Neural cell (in vitro differentiated cells): ENCODE measurements around the gene TAF11L10. TPM values are rescaled to one million over a fixed set of nuclear protein-coding genes. Genes with fewer than 3 reads are reported as not detected.

Experiments
- H2AFZ ChIP-seq: fragments of 200-600, 300-800 bp; sonication (generic), shearing (Covaris generic); 2 replicates; pipeline ENCODE4 v1.6.0; 2014; ENCODE audit warnings: low read depth, mild to moderate bottlenecking, antibody characterized with exemption, low read length, moderate library complexity
- H3F3A ChIP-seq: fragments of 200-600 bp; shearing (Covaris generic); 2 replicates; pipeline ENCODE4 v1.6.1; 2016; ENCODE audit warnings: mild to moderate bottlenecking, moderate library complexity, mixed read lengths, antibody characterized with exemption, low read length; ENCODE audit not compliant: insufficient read depth, poor library complexity, severe bottlenecking
- H3K27ac ChIP-seq: fragments of 200-600, 300-800 bp; sonication (generic), shearing (Covaris generic); 2 replicates; pipeline ENCODE4 v1.5.1; 2014; ENCODE audit warnings: mild to moderate bottlenecking, low read length, moderate library complexity
- H3K27me3 ChIP-seq: fragments of 300-800, 200-600 bp; sonication (generic), shearing (Covaris generic); 2 replicates; pipeline ENCODE4 v1.6.0; 2014; ENCODE audit warnings: mild to moderate bottlenecking, low read depth, low read length, moderate library complexity; ENCODE audit not compliant: insufficient read depth
- H3K36me3 ChIP-seq: fragments of 300-800, 200-600 bp; sonication (generic), shearing (Covaris generic); 2 replicates; pipeline ENCODE4 v1.5.1; 2014; ENCODE audit warnings: mild to moderate bottlenecking, antibody characterized with exemption, low read length, moderate library complexity; ENCODE audit not compliant: insufficient read depth
- H3K4me2 ChIP-seq: fragments of 300-800, 200-600 bp; sonication (generic), shearing (Covaris generic); 2 replicates; pipeline ENCODE4 v1.6.0; 2014; ENCODE audit warnings: mild to moderate bottlenecking, low read length
- H3K4me3 ChIP-seq: fragments of 300-800, 200-600 bp; sonication (generic), shearing (Covaris generic); 2 replicates; pipeline ENCODE4 v1.5.1; 2014; ENCODE audit warnings: mild to moderate bottlenecking, low read length, moderate library complexity
- H3K79me2 ChIP-seq: fragments of 200-600 bp; shearing (Covaris generic); replicated peaks from 2 replicates; pipeline ENCODE4 v1.6.0; 2014; ENCODE audit warnings: mild to moderate bottlenecking, low read length, moderate library complexity; ENCODE audit not compliant: insufficient read depth
- H3K9ac ChIP-seq: fragments of 300-800, 200-600 bp; sonication (generic), shearing (Covaris generic); 2 replicates; pipeline ENCODE4 v1.6.1; 2016; ENCODE audit warnings: mild to moderate bottlenecking, low read length, mixed read lengths
- H3K9me2 ChIP-seq: fragments of 200-600 bp; shearing (Covaris generic); 2 replicates; pipeline ENCODE4 v1.6.1; 2016; ENCODE audit warnings: mild to moderate bottlenecking, low read length, mixed read lengths; ENCODE audit not compliant: insufficient read depth
- H3K9me3 ChIP-seq: fragments of 200-600, 300-800 bp; sonication (generic), shearing (Covaris generic); 2 replicates; pipeline ENCODE4 v1.6.1; 2016; ENCODE audit warnings: mild to moderate bottlenecking, mixed run types, low read length, moderate library complexity, mixed read lengths
- H4K20me1 ChIP-seq: fragments of 200-600 bp; shearing (Covaris generic); 2 replicates; pipeline ENCODE4 v1.6.1; 2016; ENCODE audit warnings: mild to moderate bottlenecking, mixed run types; ENCODE audit not compliant: insufficient read depth
- CTCF ChIP-seq: fragments of 450-650 bp; IDR thresholded peaks from 2 replicates; pipeline ENCODE4 v1.5.1; 2014; ENCODE audit warnings: antibody characterized with exemption, mild to moderate bottlenecking, moderate library complexity; ENCODE audit not compliant: poor library complexity, severe bottlenecking
- EP300 ChIP-seq: fragments of 450-650 bp; conservative IDR thresholded peaks from 2 replicates; pipeline ENCODE4 v1.6.1; 2014; ENCODE audit warnings: antibody characterized with exemption, mild to moderate bottlenecking, moderate library complexity; ENCODE audit not compliant: poor library complexity, severe bottlenecking
- EZH2 ChIP-seq: fragments of 200-600, 300-800 bp; shearing (Covaris generic), sonication (generic); IDR thresholded peaks from 2 replicates; pipeline ENCODE4 v1.6.1; 2014; ENCODE audit warnings: antibody characterized with exemption, low read length, borderline replicate concordance, mild to moderate bottlenecking; ENCODE audit not compliant: insufficient read depth, poor library complexity, severe bottlenecking
- MXI1 ChIP-seq: fragments of 450-650 bp; conservative IDR thresholded peaks from 2 replicates; pipeline ENCODE4 v1.6.1; 2014; ENCODE audit warnings: antibody characterized with exemption, mild to moderate bottlenecking; ENCODE audit not compliant: poor library complexity, severe bottlenecking
- POLR2AphosphoS5 ChIP-seq: IDR thresholded peaks from 2 replicates; pipeline ENCODE4 v1.6.1; 2012
- RAD21 ChIP-seq: fragments of 450-650 bp; conservative IDR thresholded peaks from 2 replicates; pipeline ENCODE4 v1.6.1; 2014; ENCODE audit warnings: antibody characterized with exemption, mild to moderate bottlenecking, moderate library complexity
- REST ChIP-seq: IDR thresholded peaks from 2 replicates; pipeline ENCODE4 v1.6.1; 2012; ENCODE audit warnings: borderline replicate concordance
- SMC3 ChIP-seq: fragments of 450-650 bp; conservative IDR thresholded peaks from 2 replicates; pipeline ENCODE4 v1.6.1; 2014; ENCODE audit warnings: antibody characterized with exemption, mild to moderate bottlenecking, moderate library complexity; ENCODE audit not compliant: poor library complexity
- TAF1 ChIP-seq: IDR thresholded peaks from 2 replicates; pipeline ENCODE4 v1.6.1; 2012; ENCODE audit warnings: low read depth
- polyA plus RNA-seq: library from polyadenylated mRNA; depleted of rRNA; stranded (reverse); fragments of >200 nt; gene quantifications from 2 replicates; pipeline ENCODE4 v1.2.3, GENCODE V29; 2014

The TAF11L10 gene
- polyA plus RNA-seq, 1 donor from 2014 or later, result not detected

- Histone ChIP-seq H3K4me2 (no peak overlapping the region), H3K27ac (no peak overlapping the region), H3K36me3 (no peaks in the 10 kb centered on the region), H3K9me2 (no peaks in the 10 kb centered on the region), H3K9me3 (no peaks in the 10 kb centered on the region), H2AFZ (no peak overlapping the region), H3K79me2 (no peaks in the 10 kb centered on the region), H3K4me3 (no peak overlapping the region), H3K27me3 (no peaks in the 10 kb centered on the region), H3K9ac (no peak overlapping the region), H3F3A (no peaks in the 10 kb centered on the region), H4K20me1 (no peaks in the 10 kb centered on the region)
- TF ChIP-seq EP300, result no peak
- no peak for TF ChIP-seq MXI1
- TF ChIP-seq REST, result no peak
- no peak for TF ChIP-seq POLR2AphosphoS5
- no peak for TF ChIP-seq EZH2
- TF ChIP-seq RAD21, result no peak
- no peak for TF ChIP-seq TAF1
- no peak for TF ChIP-seq CTCF
Measured at GRCh38 chr5:17625686-17626085, 28.1 kb upstream of the TAF11L10 start.

- no peaks in the 10 kb centered on the region for H3K9me2 ChIP-seq
- no peaks in the 10 kb centered on the region for H3K9me3 ChIP-seq
- H3K27me3 ChIP-seq, result no peaks in the 10 kb centered on the region
- no peaks in the 10 kb centered on the region for H3K79me2 ChIP-seq
- H3K4me3 ChIP-seq, result no peak overlapping the region
- H3K36me3 ChIP-seq, result no peaks in the 10 kb centered on the region
- no peak overlapping the region for H2AFZ ChIP-seq
- no peaks in the 10 kb centered on the region for H4K20me1 ChIP-seq
- H3K9ac ChIP-seq, result no peak overlapping the region
- TF ChIP-seq RAD21 (no peak), MXI1 (no peak), POLR2AphosphoS5 (no peak), TAF1 (no peak), SMC3 (no peak), REST (no peak), EZH2 (no peak), CTCF (no peak), EP300 (no peak)
- no peak overlapping the region for H3K4me2 ChIP-seq
- H3K27ac ChIP-seq, result no peak overlapping the region
- no peaks in the 10 kb centered on the region for H3F3A ChIP-seq
Measured at GRCh38 chr5:17620627-17621026, 23.0 kb upstream of the TAF11L10 start.
